ENCODE results near the gene RIC8B.
"Not testable (repeated sequence)": the region's sequence is repeated elsewhere in the genome, so short reads cannot be mapped to it uniquely, and the experiment has no call there.

The RIC8B gene

DNA sequence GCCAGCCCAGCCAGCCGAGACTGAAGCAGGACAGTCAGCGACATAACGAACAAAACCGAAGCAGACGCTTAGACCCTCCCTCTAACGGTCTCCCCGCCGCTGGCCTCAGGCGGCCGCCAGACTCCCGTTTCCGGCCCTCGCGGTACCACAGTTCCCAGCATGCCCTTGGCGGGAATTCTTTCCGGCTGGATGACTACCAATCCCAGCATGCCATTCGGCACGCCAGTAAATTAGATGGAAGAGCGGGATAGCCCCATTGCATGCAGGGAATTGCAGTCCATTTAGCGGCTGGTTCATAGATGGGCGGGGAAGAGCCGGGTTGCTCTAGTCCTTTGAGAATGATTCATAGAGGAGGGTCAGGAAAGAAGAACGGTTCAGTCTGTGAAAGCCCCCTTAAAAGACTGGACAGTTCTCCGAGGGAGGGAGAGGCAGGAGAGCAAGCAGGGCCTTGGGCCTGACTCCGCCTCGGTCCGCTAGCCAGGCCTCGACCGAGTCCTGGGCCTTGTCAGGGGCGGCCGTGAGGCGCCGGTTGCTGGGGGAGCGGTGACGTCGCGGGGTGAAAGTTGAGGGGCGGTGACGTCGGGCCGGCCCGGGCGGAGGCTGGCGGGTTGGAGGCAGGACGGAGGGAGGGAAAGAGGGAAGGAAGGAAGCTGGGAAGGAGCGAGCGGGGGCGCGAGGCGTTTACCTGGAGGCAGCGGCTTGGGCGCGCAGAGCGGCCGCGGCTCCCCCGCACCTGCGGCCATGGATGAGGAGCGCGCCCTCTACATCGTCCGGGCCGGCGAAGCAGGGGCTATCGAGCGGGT, at the start of gene RIC8B:
Gene RIC8B (plus strand): TSS at position 678 of the 803 bp plus-strand sequence. CDS start 64 bp downstream, at position 742.
- H3K27me3 Mint-ChIP-seq = peaks cover 2% of the 10 kb centered on the region
- H3K36me3 Mint-ChIP-seq = peaks cover 3% of the 10 kb centered on the region
- peak within 1 kb of the TSS; percentile 96 for H3K27ac Mint-ChIP-seq
- peak within 1 kb of the TSS; percentile 100 for H3K4me3 Mint-ChIP-seq
- no peaks in the 10 kb centered on the region for H3K9me3 Mint-ChIP-seq
- peak; percentile 84 for ATAC-seq (ENCODE audit: low read depth)
- DNase-seq (ENCODE audit: low spot score in 2 of 2) = peak; percentile 51 to 67
- H3K4me1 Mint-ChIP-seq = peaks cover 26% of the 10 kb centered on the region

DNA sequence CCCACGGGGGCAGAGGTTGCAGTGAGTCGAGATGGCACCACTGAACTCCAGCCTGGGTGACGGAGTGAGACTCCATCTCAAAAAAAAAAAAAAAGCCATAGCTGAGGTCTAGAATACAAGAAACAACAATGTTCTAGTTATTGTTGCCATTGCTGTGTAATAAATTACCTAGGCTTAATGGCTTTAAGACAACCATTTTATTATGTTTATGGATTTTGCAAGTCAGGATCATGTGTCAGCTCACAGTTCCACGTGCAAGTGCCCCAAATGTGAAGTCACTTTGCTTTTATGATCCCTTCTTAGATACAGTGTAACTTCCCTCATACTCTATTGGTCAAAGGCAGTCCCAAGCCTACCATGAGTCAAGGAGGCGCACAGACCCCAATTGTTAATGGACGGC, 49.5 kb upstream of the RIC8B start:
- Mint-ChIP-seq H3K9me3 (no peaks in the 10 kb centered on the region), H3K27me3 (peaks cover 12% of the 10 kb centered on the region), H3K4me3 (no peak overlapping the region), H3K27ac (no peak overlapping the region), H3K4me1 (no peaks in the 10 kb centered on the region), H3K36me3 (no peaks in the 10 kb centered on the region)
- ATAC-seq (ENCODE audit: low read depth) (no peak), DNase-seq (ENCODE audit: low spot score in 2 of 2) (no peak)

DNA sequence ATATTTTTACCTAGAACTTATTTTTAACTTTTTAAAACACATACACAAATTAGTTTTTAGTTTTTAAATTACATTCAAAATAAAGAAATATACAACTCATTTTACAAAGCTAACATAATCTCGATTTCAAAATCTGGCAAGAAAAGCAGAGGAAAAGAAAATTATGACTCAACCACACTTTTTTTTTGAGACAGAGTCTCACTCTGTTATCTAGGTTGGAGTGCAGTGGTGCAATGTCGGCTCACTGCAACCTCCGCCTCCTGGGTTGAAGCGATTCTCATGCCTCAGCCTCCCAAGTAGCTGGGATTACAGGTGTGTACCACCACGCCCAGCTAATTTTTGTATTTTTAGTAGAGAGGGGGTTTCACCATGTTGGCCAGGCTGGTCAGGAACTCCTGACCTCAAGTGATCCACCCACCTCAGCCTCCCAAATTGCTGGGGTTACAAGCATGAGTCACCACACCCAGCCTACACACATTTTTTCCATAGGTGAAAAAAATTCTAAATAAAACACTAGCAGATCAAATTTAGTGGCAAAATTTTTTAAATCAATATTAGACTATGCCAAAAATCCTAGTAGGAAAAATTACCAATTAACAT, 47.8 kb upstream of the RIC8B start:
- not testable (repeated sequence) for H3K4me3 Mint-ChIP-seq; H3K9me3 Mint-ChIP-seq; H3K27ac Mint-ChIP-seq; ATAC-seq (ENCODE audit: low read depth); H3K36me3 Mint-ChIP-seq; H3K4me1 Mint-ChIP-seq; DNase-seq (ENCODE audit: low spot score in 2 of 2)
- peaks cover 13% of the 10 kb centered on the region for H3K27me3 Mint-ChIP-seq

GRCh38 chr12:106729611-106730010, 44.9 kb upstream of the RIC8B start:
- H3K4me3 Mint-ChIP-seq = no peak overlapping the region
- H3K36me3 Mint-ChIP-seq = no peaks in the 10 kb centered on the region
- DNase-seq (ENCODE audit: low spot score in 2 of 2) = no peak
- no peaks in the 10 kb centered on the region for H3K4me1 Mint-ChIP-seq
- H3K9me3 Mint-ChIP-seq = no peaks in the 10 kb centered on the region
- H3K27ac Mint-ChIP-seq = no peak overlapping the region
- ATAC-seq (ENCODE audit: low read depth) = no peak
- H3K27me3 Mint-ChIP-seq = peaks cover 17% of the 10 kb centered on the region

- no peak overlapping the region for H3K4me3 Mint-ChIP-seq
- no peaks in the 10 kb centered on the region for H3K9me3 Mint-ChIP-seq
- DNase-seq (ENCODE audit: low spot score in 2 of 2) = no peak
- H3K27me3 Mint-ChIP-seq = peaks cover 21% of the 10 kb centered on the region
- H3K36me3 Mint-ChIP-seq = no peaks in the 10 kb centered on the region
- no peak for ATAC-seq (ENCODE audit: low read depth)
- no peaks in the 10 kb centered on the region for H3K4me1 Mint-ChIP-seq
- no peak overlapping the region for H3K27ac Mint-ChIP-seq
Measured at GRCh38 chr12:106732890-106733289, 41.6 kb upstream of the RIC8B start.

GRCh38 chr12:106733660-106734059, 40.8 kb upstream of the RIC8B start:
- ATAC-seq (ENCODE audit: low read depth) (no peak), DNase-seq (ENCODE audit: low spot score in 2 of 2) (no peak)
- H3K36me3 Mint-ChIP-seq = no peaks in the 10 kb centered on the region
- H3K4me1 Mint-ChIP-seq = no peaks in the 10 kb centered on the region
- H3K9me3 Mint-ChIP-seq = no peaks in the 10 kb centered on the region
- H3K27ac Mint-ChIP-seq = no peak overlapping the region
- H3K4me3 Mint-ChIP-seq = no peak overlapping the region
- H3K27me3 Mint-ChIP-seq = peaks cover 18% of the 10 kb centered on the region

DNA sequence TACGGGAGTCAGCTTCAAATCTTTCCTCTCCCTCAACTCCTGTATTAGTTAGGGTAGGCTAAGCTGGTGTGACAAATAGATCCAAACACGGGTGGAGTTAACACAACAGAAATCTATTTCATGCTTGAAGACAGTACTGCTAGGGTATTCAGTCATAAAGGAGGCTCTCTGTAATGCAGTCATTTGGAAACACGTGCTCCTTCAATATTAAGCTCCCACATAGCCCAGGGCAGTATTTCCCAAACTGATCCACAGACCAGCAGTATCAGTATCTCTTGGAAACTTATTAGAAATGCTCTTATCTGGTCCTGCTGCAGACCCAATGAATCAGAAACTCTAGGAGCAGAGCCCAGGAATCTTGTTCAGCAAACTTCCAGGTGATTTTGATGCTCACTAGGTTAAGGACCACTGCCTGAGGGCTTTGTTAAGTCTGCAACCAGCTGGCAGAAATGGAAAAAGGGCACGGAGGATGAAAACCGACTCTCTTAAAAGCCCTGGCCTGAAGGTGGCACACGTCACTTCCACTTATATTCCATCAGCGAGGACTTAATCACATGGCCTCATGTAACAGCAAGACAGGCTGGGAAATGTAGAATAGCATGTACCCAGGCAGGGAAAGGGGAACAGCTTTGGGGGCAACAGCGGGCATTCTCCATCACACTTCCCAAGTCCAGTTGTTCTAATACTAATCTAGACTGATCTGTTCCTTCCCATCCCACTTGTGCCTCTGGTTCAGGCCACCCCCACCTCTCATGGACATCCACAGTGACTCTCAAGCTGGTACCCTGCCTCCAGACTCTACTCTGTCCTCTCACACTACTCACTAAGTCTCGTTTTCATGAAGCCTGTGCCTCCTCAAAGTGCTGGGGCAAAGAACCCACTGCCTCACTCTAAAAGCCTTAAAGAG, 38.2 kb upstream of the RIC8B start:
- no peaks in the 10 kb centered on the region for H3K4me1 Mint-ChIP-seq
- H3K4me3 Mint-ChIP-seq = no peak overlapping the region
- DNase-seq (ENCODE audit: low spot score in 2 of 2) = no peak
- peak; percentile 58 for ATAC-seq (ENCODE audit: low read depth)
- H3K27me3 Mint-ChIP-seq = peaks cover 18% of the 10 kb centered on the region
- H3K27ac Mint-ChIP-seq = no peak overlapping the region
- H3K36me3 Mint-ChIP-seq = no peaks in the 10 kb centered on the region
- no peaks in the 10 kb centered on the region for H3K9me3 Mint-ChIP-seq

DNA sequence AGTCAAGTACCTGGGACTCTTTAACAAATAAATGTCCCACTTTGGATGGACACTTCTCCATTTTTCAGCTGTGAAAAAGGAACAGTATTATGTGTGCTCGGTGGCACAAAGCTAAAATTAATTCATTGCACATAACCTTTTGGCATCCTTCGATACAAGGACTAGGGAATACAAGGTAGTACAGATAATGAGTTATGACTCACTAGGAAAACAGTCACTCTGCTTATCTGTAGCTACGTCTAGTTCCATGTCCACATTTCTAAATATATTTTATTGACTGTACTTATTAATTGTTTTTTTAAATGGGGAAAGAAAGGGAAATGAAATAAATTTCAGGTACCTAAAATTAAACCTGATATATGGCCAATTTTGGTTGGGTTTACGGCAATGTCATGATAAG, 35.2 kb upstream of the RIC8B start:
- no peak for ATAC-seq (ENCODE audit: low read depth)
- H3K36me3 Mint-ChIP-seq = no peaks in the 10 kb centered on the region

DNA sequence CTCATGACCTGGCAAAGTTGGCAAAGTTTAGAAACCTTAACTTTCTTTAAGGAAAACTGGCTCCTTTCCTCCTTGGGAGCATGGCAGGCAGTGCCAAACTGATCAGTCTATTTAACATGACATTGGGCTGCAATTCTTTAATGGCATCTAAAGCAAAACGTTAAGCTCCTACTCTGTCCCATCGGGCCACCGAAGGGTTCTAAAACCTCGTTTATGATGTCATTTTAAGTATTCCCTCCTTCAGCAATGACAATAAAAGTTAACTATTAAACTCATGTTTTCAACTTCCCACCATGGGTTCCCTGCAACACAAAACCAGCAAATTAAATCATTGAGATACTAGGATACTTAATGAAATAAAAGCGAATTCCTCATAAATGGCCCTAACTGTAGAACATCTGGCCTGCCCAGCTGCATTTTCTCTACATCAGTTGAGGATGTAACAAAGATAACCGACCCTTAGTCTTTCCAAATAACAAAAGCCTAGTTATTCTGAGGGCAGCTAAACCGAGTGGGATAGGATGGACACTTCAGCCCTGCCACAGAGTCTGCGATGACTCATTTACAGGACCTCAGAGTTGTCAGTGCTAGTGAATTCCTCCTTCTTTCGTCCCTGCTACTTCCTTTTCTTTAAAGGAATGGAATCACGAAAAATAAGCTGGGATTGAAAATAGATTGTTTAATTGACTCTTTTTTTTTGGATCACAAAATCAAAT, 34.5 kb upstream of the RIC8B start:
- no peak for DNase-seq (ENCODE audit: low spot score in 2 of 2)
- Mint-ChIP-seq H3K27me3 (peaks cover 11% of the 10 kb centered on the region), H3K9me3 (no peaks in the 10 kb centered on the region), H3K27ac (no peak overlapping the region), H3K36me3 (no peaks in the 10 kb centered on the region), H3K4me1 (no peaks in the 10 kb centered on the region), H3K4me3 (no peak overlapping the region)
- no peak for ATAC-seq (ENCODE audit: low read depth)

More for the DNA sequence above, 35.2 kb upstream of the RIC8B start:
- no peak for DNase-seq (ENCODE audit: low spot score in 2 of 2)
- Mint-ChIP-seq H3K4me3 (no peak overlapping the region), H3K4me1 (no peaks in the 10 kb centered on the region), H3K9me3 (no peaks in the 10 kb centered on the region), H3K27ac (no peak overlapping the region), H3K27me3 (peaks cover 11% of the 10 kb centered on the region)

- no peak overlapping the region for H3K4me3 Mint-ChIP-seq
- no peak for DNase-seq (ENCODE audit: low spot score in 2 of 2)
- H3K27ac Mint-ChIP-seq = no peak overlapping the region
- no peak for ATAC-seq (ENCODE audit: low read depth)
- H3K36me3 Mint-ChIP-seq = no peaks in the 10 kb centered on the region
- no peaks in the 10 kb centered on the region for H3K4me1 Mint-ChIP-seq
- peaks cover 9% of the 10 kb centered on the region for H3K27me3 Mint-ChIP-seq
- no peaks in the 10 kb centered on the region for H3K9me3 Mint-ChIP-seq
Measured at GRCh38 chr12:106740818-106741217, 33.7 kb upstream of the RIC8B start.

GRCh38 chr12:106741247-106741646, 33.2 kb upstream of the RIC8B start:
- no peaks in the 10 kb centered on the region for H3K36me3 Mint-ChIP-seq
- DNase-seq (ENCODE audit: low spot score in 2 of 2) (no peak), ATAC-seq (ENCODE audit: low read depth) (no peak)
- no peak overlapping the region for H3K27ac Mint-ChIP-seq
- H3K27me3 Mint-ChIP-seq = peaks cover 9% of the 10 kb centered on the region
- H3K4me1 Mint-ChIP-seq = no peaks in the 10 kb centered on the region
- H3K4me3 Mint-ChIP-seq = no peak overlapping the region
- no peaks in the 10 kb centered on the region for H3K9me3 Mint-ChIP-seq

DNA sequence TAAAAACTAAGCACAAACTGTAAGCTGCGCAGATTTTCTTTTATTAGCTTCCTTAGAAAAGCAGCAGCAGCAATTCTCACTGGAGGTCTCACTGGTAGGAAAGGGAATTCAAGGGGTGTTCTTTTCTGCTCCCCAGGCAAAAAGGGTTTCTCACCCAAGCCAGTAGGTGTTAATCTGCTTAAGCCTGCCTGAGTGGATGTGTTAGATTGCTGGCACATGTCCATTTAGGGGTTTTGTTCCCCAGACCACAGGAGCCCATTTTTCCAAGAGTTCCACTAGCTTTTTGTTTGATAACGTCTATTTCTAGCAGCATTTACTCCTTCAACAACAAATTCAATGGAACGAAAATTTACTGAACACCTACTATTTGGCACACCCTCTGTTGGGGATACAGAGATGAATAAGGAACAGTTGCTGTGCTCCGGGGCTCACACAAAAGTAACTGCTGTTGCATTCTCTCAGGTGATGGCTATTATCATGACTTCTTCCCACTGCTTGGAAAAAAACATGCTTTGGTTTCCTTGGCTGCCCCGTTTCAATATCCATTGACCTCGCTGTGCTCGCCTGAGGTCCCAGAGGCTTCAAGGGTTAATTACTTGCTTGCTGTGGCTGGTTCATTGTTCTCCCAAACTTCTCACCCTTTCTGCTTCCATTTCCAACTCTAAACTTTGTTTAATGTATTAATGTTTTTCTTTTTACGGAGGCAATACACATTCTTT, 31.1 kb upstream of the RIC8B start:
- H3K4me1 Mint-ChIP-seq = peaks cover 12% of the 10 kb centered on the region
- no peak overlapping the region for H3K4me3 Mint-ChIP-seq
- ATAC-seq (ENCODE audit: low read depth) (no peak), DNase-seq (ENCODE audit: low spot score in 2 of 2) (no peak)
- H3K36me3 Mint-ChIP-seq = peaks cover 4% of the 10 kb centered on the region
- H3K27me3 Mint-ChIP-seq = peaks cover 6% of the 10 kb centered on the region
- no peak overlapping the region for H3K27ac Mint-ChIP-seq
- peaks cover 4% of the 10 kb centered on the region for H3K9me3 Mint-ChIP-seq

GRCh38 chr12:106744600-106744999, 29.9 kb upstream of the RIC8B start:
- DNase-seq (ENCODE audit: low spot score in 2 of 2) = no peak

More at GRCh38 chr12:106744600-106744999, 29.9 kb upstream of the RIC8B start:
- Mint-ChIP-seq H3K4me3 (no peak overlapping the region), H3K4me1 (peaks cover 12% of the 10 kb centered on the region), H3K27ac (no peak overlapping the region), H3K36me3 (peaks cover 4% of the 10 kb centered on the region), H3K27me3 (peaks cover 6% of the 10 kb centered on the region), H3K9me3 (peaks cover 4% of the 10 kb centered on the region)
- ATAC-seq (ENCODE audit: low read depth) = no peak
